Measurements from ENCODE around the gene ANGPTL5. TPM values are rescaled to one million over a fixed set of nuclear protein-coding genes. Genes with fewer than 3 reads are reported as not detected.

ANGPTL5 gene
- total RNA-seq, 3 donors from 2014 or later, result 0.16 to 0.46 TPM; not detected in 1

- Histone ChIP-seq H3K4me3 (no peak overlapping the region), H3K9me3 (no peaks in the 10 kb centered on the region), H3K4me1 (ENCODE audit: low read depth) (no peaks in the 10 kb centered on the region), H3K36me3 (ENCODE audit: low read depth) (no peaks in the 10 kb centered on the region)
- TF ChIP-seq CTCF (IDR thresholded peaks at IDR 0.05), result no peak
- no peak for DNase-seq
- ATAC-seq, result peak; percentile 82
- intact Hi-C loops (cut with DNase I, micrococcal nuclease), result no loop called here
Measured at GRCh38 chr11:101870510-101870909, 45.8 kb downstream of the ANGPTL5 start.

GRCh38 chr11:101867951-101868350, 48.4 kb downstream of the ANGPTL5 start:
- intact Hi-C loops (cut with DNase I, micrococcal nuclease), result loop anchor here in 1 of 2 donors (10.0 kb wide), 1 partner anchor 77 kb away; no protein-coding TSS in a partner anchor
- Histone ChIP-seq H3K36me3 (ENCODE audit: low read depth) (no peaks in the 10 kb centered on the region), H3K4me1 (ENCODE audit: low read depth) (no peaks in the 10 kb centered on the region), H3K9me3 (no peaks in the 10 kb centered on the region), H3K4me3 (no peak overlapping the region)
- ATAC-seq (no peak), DNase-seq (no peak)
- no peak for TF ChIP-seq CTCF (IDR thresholded peaks at IDR 0.05)

GRCh38 chr11:101866619-101867491, 49.5 kb downstream of the ANGPTL5 start:
- Histone ChIP-seq H3K4me1 (ENCODE audit: low read depth) (no peaks in the 10 kb centered on the region), H3K36me3 (ENCODE audit: low read depth) (no peaks in the 10 kb centered on the region), H3K4me3 (no peak overlapping the region), H3K9me3 (no peaks in the 10 kb centered on the region)
- intact Hi-C loops (cut with DNase I, micrococcal nuclease), result loop anchor here in 1 of 2 donors (10.0 kb wide), 1 partner anchor 78 kb away; no protein-coding TSS in a partner anchor
- no peak for TF ChIP-seq CTCF (IDR thresholded peaks at IDR 0.05)
- DNase-seq (no peak), ATAC-seq (peak; percentile 22)

GRCh38 chr11:101864098-101864497, 52.2 kb downstream of the ANGPTL5 start:
- H3K4me3 ChIP-seq, result no peak overlapping the region
- intact Hi-C loops (cut with DNase I, micrococcal nuclease), result loop anchor here (5.0 to 10.0 kb wide), 2 partner anchors 81 to 148 kb away; no protein-coding TSS in a partner anchor
- no peaks in the 10 kb centered on the region for H3K9me3 ChIP-seq
- no peak for TF ChIP-seq CTCF (IDR thresholded peaks at IDR 0.05)
- peak; percentile 61 for ATAC-seq
- H3K4me1 ChIP-seq (ENCODE audit: low read depth), result no peaks in the 10 kb centered on the region
- no peaks in the 10 kb centered on the region for H3K36me3 ChIP-seq (ENCODE audit: low read depth)
- DNase-seq, result peak in 1 of 3 donors; percentile 2

- intact Hi-C loops (cut with DNase I, micrococcal nuclease), result loop anchor here (5.0 to 10.0 kb wide), 2 partner anchors 81 to 149 kb away; no protein-coding TSS in a partner anchor
- Histone ChIP-seq H3K4me1 (ENCODE audit: low read depth) (no peaks in the 10 kb centered on the region), H3K9me3 (no peaks in the 10 kb centered on the region), H3K36me3 (ENCODE audit: low read depth) (no peaks in the 10 kb centered on the region), H3K4me3 (no peak overlapping the region)
- ATAC-seq (no peak), DNase-seq (no peak)
- TF ChIP-seq CTCF (IDR thresholded peaks at IDR 0.05), result no peak
Measured at GRCh38 chr11:101863361-101863760, 53.0 kb downstream of the ANGPTL5 start.

All from mucosa of descending colon (tissue), 3 donors.